Measurements from ENCODE around the gene C2orf81.
A peak's percentile ranks its signal among the peaks of the same experiment; 100 is the strongest.

The C2orf81 gene

DNA sequence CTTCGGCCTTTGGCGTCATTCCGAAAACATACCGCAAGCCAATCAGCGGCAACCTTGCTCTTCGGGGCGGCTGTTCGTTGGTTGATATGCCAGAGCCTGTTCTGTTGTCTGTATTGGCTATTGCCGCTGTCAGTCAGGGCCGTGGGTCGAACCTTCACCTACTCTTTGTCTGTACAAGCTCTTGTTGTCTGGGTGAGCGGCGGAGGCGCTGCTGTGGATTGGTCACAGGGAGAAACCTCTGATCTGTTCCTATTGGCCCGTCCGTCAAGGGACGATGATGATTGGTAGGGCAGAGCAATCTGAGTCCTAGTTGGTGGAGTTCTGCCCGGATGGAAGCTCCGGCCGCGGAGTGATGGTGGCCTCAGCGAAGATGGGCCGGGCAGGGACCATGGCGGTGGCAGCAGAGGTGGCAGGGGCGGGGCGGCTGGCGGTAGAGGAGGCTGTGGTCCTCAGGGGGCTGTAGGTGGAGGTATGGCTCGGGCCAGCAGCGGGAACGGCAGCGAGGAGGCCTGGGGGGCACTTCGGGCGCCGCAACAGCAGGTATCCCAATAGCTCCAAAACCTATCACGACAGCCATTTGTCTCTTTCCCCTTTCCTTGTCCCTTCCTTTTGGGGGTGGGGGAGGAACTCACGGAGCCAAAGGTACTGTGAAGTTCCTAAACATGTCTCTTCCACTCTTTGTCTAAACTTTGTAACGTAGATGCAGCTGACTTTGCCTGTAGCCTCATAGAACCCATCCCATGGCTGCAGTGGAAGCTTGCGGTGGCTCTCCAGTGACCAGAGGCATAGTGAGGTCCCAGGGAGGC lies 36.9 kb upstream of the C2orf81 start, which contains the start of gene WBP1:
Gene WBP1 (plus strand): TSS at position 307 of the 806 bp plus-strand sequence. CDS start 165 bp downstream, at position 472.
- TF ChIP-seq POU2F2 (IDR thresholded peaks at IDR 0.05; ENCODE audit: low read depth, low read length) (0 out of 2 replicates have a peak, but pooled peaks have one; percentile 25), POLR2A (IDR thresholded peaks at IDR 0.05; ENCODE audit: low read depth, low read length) (peak; percentile 55; the same call in 1 of the 2 replicates), PAX5 (IDR thresholded peaks at IDR 0.05; ENCODE audit: insufficient read depth, low read length, severe bottlenecking) (no peak), POLR2AphosphoS5 (IDR thresholded peaks at IDR 0.05; ENCODE audit: low read depth, low read length) (0 out of 2 replicates have a peak, but pooled peaks have one; percentile 7)
- FAIRE-seq = peak; percentile 96
- peak; percentile 89 for DNase-seq (ENCODE audit: insufficient read length, low spot score)

DNA sequence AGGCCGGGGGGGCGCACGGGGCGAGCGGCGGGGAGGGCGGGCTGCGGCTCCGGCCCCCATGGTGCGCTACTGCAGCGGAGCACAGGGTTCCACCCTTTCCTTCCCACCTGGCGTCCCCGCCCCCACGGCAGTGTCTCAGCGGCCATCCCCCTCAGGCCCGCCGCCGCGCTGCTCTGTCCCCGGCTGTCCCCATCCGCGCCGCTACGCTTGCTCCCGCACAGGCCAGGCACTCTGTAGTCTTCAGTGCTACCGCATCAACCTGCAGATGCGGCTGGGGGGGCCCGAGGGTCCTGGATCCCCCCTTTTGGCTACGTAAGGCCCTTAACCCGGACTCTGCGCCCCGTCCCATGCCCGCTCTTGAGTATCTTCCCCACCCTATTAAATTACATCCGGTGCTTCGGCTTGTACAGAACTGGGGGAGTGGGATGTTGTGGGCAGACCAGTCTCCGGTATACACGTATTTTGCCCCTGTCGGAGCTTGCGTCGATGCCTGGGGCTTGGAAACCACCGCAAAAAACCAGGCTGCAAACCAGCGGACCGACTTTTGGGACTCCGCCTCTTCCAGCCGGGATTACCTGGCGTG lies 36.2 kb upstream of the C2orf81 start:
- no peak for FAIRE-seq
- DNase-seq (ENCODE audit: insufficient read length, low spot score) = no peak
- TF ChIP-seq POLR2A (IDR thresholded peaks at IDR 0.05; ENCODE audit: low read depth, low read length) = no peak; the same call in 1 of the 2 replicates
- no peak; the same call in 1 of the 2 replicates for TF ChIP-seq POU2F2 (IDR thresholded peaks at IDR 0.05; ENCODE audit: low read depth, low read length)
- no peak for TF ChIP-seq SPI1 (IDR thresholded peaks at IDR 0.05; ENCODE audit: low read depth, low read length)
- TF ChIP-seq PAX5 (IDR thresholded peaks at IDR 0.05; ENCODE audit: insufficient read depth, low read length, severe bottlenecking) = no peak
- TF ChIP-seq TAF1 (IDR thresholded peaks at IDR 0.05; ENCODE audit: low read depth, low read length) = peak; percentile 66
- TF ChIP-seq POLR2AphosphoS5 (IDR thresholded peaks at IDR 0.05; ENCODE audit: low read depth, low read length) = peak; percentile 49; the same call in 1 of the 2 replicates

DNA sequence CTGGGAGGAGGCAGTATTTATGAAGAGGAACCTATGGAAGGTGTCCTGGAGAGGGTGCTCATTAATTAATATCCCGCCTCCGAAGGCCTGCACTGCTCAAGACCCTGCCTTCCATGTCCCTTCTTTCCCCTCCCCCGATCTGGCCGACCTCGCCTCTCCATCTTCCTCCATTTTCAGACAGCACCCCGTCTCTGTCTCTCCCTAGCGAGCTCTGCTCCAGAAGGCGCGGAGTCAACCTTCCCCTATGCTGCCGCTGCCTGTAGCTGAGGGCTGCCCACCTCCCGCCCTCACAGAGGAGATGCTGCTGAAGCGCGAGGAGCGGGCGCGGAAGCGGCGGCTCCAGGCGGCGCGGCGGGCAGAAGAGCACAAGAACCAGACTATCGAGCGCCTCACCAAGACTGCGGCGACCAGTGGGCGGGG lies 35.7 kb upstream of the C2orf81 start:
- no peak for FAIRE-seq
- peak; percentile 61; the same call in 1 of the 2 replicates for TF ChIP-seq POU2F2 (IDR thresholded peaks at IDR 0.05; ENCODE audit: low read depth, low read length)
- TF ChIP-seq POLR2AphosphoS5 (IDR thresholded peaks at IDR 0.05; ENCODE audit: low read depth, low read length) = no peak; the same call in 1 of the 2 replicates
- no peak for DNase-seq (ENCODE audit: insufficient read length, low spot score)

DNA sequence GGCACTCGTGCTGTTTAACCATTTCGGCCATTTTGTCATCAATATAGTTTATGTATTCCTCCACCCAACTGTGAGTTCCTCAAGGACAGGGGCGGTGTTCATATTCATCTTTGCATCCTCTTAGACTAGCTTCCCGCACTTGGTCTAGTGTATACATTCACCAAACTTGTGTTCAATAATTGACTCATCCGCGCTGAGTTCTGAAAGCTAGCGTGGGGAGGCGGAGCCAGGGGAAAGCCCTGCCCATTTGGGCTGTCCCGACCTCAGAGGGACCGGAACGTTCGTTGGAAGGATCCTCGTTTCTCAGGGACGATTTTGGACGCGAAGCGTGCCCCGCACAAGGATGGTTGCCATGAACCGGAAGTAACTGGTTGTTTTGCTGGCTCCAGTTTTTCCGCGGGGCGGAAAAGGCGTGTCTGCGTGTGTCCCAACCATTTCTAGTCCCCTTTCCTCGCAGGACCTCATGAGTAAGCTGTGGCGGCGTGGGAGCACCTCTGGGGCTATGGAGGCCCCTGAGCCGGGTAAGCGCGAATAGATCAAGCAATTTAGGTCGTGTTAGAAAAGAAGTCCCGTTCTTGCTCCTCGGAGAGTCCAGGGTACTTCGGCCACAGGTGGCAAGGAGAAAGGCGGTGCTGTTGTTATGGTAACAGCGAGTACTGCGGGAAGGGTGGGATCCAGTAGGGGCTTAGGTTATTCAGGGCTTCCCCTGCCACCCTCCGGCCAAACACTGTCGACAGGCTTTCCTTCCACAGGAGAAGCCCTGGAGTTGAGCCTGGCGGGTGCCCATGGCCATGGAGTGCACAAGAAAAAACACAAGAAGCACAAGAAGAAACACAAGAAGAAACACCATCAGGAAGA lies 33.5 kb upstream of the C2orf81 start, which contains the start of gene INO80B:
Gene INO80B (plus strand): TSS at position 434 of the 858 bp plus-strand sequence. CDS start 30 bp downstream, at position 464.
- no peak for TF ChIP-seq POLR2AphosphoS5 (IDR thresholded peaks at IDR 0.05; ENCODE audit: low read depth, low read length)
- TF ChIP-seq SPI1 (IDR thresholded peaks at IDR 0.05; ENCODE audit: low read depth, low read length) = no peak
- peak; percentile 62; the same call in 1 of the 2 replicates for TF ChIP-seq POU2F2 (IDR thresholded peaks at IDR 0.05; ENCODE audit: low read depth, low read length)
- peak; percentile 35; the same call in 1 of the 2 replicates for TF ChIP-seq POLR2A (IDR thresholded peaks at IDR 0.05; ENCODE audit: low read depth, low read length)
- TF ChIP-seq PAX5 (IDR thresholded peaks at IDR 0.05; ENCODE audit: insufficient read depth, low read length, severe bottlenecking) = peak; percentile 57
- peak; percentile 43; the same call in 1 of the 2 replicates for TF ChIP-seq TAF1 (IDR thresholded peaks at IDR 0.05; ENCODE audit: low read depth, low read length)
- no peak for DNase-seq (ENCODE audit: insufficient read length, low spot score)
- peak; percentile 97 for FAIRE-seq

DNA sequence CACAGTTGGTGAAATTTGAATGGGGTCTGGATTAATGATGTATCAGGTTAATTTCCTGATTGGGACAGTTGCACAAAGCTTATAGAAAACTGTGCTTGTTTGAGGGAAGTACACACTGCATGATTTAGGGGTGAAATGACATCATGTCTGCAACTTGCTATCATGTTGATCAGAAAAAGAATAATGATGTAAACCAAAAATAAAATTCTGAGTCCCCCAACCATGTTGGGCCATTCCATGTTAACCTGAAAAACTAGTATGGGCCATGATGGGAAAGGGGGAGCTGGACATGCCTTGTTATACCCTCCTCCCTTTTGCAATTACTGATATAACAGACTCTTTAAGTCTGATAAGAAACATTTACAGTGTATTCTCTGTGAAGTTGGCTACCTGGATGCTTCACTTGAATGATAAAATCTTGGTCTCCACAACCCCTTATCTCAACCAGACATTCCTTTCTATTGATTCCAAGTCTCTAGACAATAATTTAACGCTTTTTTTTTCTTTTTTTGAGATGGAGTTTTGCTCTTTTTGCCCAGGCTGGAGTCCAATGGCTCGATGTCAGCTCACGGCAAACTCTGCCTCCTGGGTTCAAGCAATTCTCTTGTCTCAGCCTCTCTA lies 29.3 kb upstream of the C2orf81 start:
- TF ChIP-seq POLR2A (IDR thresholded peaks at IDR 0.05; ENCODE audit: low read depth, low read length) = no peak
- no peak for TF ChIP-seq SPI1 (IDR thresholded peaks at IDR 0.05; ENCODE audit: low read depth, low read length)
- no peak for TF ChIP-seq PAX5 (IDR thresholded peaks at IDR 0.05; ENCODE audit: insufficient read depth, low read length, severe bottlenecking)
- no peak for TF ChIP-seq POLR2AphosphoS5 (IDR thresholded peaks at IDR 0.05; ENCODE audit: low read depth, low read length)
- no peak for TF ChIP-seq POU2F2 (IDR thresholded peaks at IDR 0.05; ENCODE audit: low read depth, low read length)
- no peak for TF ChIP-seq TAF1 (IDR thresholded peaks at IDR 0.05; ENCODE audit: low read depth, low read length)
- no peak for DNase-seq (ENCODE audit: insufficient read length, low spot score)
- FAIRE-seq = no peak

DNA sequence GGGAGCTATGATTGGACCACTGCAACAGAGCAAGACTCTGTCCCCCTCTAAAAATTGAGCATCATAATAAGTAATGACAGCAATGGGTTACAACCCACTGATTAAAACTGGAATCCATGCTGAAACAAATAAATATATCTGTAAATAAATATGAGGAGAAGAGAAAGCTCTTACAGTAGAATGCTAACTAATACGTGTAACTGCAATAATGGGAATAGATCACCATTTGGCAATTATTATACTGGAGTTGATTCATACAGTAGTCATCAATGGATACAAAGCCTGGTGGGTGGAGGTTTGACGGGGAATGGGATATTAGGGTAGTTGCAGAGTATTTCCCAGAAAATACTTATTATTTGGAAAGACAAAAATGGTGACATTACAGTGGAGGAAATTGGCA lies 27.4 kb upstream of the C2orf81 start:
- no peak for DNase-seq (ENCODE audit: insufficient read length, low spot score)
- no peak for TF ChIP-seq PAX5 (IDR thresholded peaks at IDR 0.05; ENCODE audit: insufficient read depth, low read length, severe bottlenecking)
- TF ChIP-seq SPI1 (IDR thresholded peaks at IDR 0.05; ENCODE audit: low read depth, low read length) = no peak
- no peak for TF ChIP-seq TAF1 (IDR thresholded peaks at IDR 0.05; ENCODE audit: low read depth, low read length)
- TF ChIP-seq POLR2A (IDR thresholded peaks at IDR 0.05; ENCODE audit: low read depth, low read length) = no peak
- no peak for TF ChIP-seq POU2F2 (IDR thresholded peaks at IDR 0.05; ENCODE audit: low read depth, low read length)
- no peak for TF ChIP-seq POLR2AphosphoS5 (IDR thresholded peaks at IDR 0.05; ENCODE audit: low read depth, low read length)
- no peak for FAIRE-seq

DNA sequence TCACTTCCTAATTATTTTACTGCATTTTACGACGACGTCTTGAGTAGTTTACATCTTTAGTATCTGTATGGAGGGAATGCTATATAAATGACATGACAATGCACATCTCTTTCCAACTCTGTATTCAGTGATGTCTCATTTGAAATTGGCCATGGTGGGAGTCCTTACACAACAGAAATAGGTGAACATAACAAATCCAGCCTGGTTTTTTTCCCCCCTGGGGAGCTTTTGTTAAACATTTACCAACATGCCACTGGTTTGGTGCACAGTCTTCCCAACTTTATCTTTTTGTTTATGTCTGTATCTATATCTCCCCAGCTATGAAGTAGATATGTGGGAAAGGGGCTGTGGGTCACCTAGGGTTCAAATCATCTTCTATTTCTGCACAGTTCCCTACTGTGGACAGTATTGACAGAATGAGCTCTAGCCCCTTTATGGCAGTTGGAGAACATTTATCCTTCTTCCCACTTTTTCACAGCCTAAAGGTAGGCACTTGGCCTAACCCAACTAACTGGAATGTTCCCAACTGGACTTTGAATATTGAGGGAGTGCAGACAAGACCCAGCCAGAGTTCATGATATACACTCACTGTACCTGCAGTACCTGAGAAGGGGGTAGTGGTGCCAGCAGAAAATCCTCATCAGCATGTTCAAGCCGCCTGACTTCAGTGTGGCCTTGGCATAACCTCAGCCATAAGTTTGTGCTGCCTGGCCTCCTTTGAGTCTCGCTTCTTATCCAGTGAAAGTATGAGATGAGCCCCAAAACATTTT lies 26.0 kb upstream of the C2orf81 start:
- no peak for DNase-seq (ENCODE audit: insufficient read length, low spot score)
- FAIRE-seq = no peak
- TF ChIP-seq POLR2AphosphoS5 (IDR thresholded peaks at IDR 0.05; ENCODE audit: low read depth, low read length) (no peak), POU2F2 (IDR thresholded peaks at IDR 0.05; ENCODE audit: low read depth, low read length) (no peak), SPI1 (IDR thresholded peaks at IDR 0.05; ENCODE audit: low read depth, low read length) (no peak), POLR2A (IDR thresholded peaks at IDR 0.05; ENCODE audit: low read depth, low read length) (no peak), TAF1 (IDR thresholded peaks at IDR 0.05; ENCODE audit: low read depth, low read length) (no peak), PAX5 (IDR thresholded peaks at IDR 0.05; ENCODE audit: insufficient read depth, low read length, severe bottlenecking) (no peak)

Data from GM12891 (cell line).